DND-41 (cell line): ENCODE data around the gene SAFB2.

ENCODE experiments used
- CTCF ChIP-seq: IDR thresholded peaks from 2 replicates; pipeline ENCODE4 v1.5.1; 2012; ENCODE audit warnings: borderline replicate concordance, low read length, moderate library complexity, mild to moderate bottlenecking; ENCODE audit not compliant: poor library complexity, severe bottlenecking; ENCODE audit errors: extremely low read depth
- EZH2 ChIP-seq: IDR thresholded peaks from 3 replicates; pipeline ENCODE4 v1.6.1; 2012; ENCODE audit warnings: borderline replicate concordance, low read depth, mild to moderate bottlenecking, moderate library complexity, low read length, inconsistent platforms; ENCODE audit not compliant: severe bottlenecking

GRCh38 chr19:5643060-5643459 is 20.5 kb upstream of the SAFB2 start:
- TF ChIP-seq EZH2 (no peak), CTCF (no peak)
